GM12891 (cell line): ENCODE measurements around the gene TNFRSF21.

Source experiments
- POLR2A ChIP-seq: IDR thresholded peaks from 2 replicates; pipeline ENCODE4 v1.6.1; 2011; ENCODE audit warnings: low read depth, low read length, control low read depth
- POLR2AphosphoS5 ChIP-seq: IDR thresholded peaks from 2 replicates; pipeline ENCODE4 v1.6.1; 2011; ENCODE audit warnings: low read depth, low read length, control low read depth
- TAF1 ChIP-seq: IDR thresholded peaks from 2 replicates; pipeline ENCODE4 v1.6.1; 2011; ENCODE audit warnings: low read depth, low read length, control low read depth

DNA sequence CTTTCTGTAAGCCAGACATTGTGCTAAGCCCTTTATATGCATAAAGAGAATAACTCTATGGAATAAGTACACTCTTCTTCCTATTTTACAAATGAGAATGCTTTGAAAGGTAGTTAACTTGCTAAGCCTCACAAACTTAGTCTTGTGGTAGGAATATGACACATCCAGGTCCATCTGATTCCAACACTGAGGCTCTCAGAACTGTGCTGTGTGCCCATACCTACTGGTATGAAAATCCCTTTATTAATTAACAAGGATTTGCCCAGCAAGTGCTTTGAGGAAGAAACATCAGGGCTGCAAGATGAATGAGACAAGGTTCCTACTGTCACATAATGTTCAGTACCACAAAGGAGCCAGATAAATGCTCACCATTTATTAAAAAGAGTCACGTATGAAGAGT lies 122.6 kb downstream of the TNFRSF21 start:
- TF ChIP-seq POLR2AphosphoS5 (no peak), POLR2A (no peak), TAF1 (no peak)
